HCT116 (cell line): ENCODE measurements around the gene ZBBX. TPM values are rescaled to one million over a fixed set of nuclear protein-coding genes. Genes with fewer than 3 reads are reported as not detected.

Experiments
- ATAC-seq: fragments of 200-7000 bp; cut with Tn5 transposase; 2 replicates; pipeline ENCODE4 v1.9.1; 2020; ENCODE audit warnings: mild to moderate bottlenecking, moderate library complexity
- BruUV-seq: library from RNA; stranded (reverse); fragments of 400-500 nt; replicated peaks from 2 replicates; lab custom pipeline; 2021; lab: Mats Ljungman, UMichigan
- CTCF ChIA-PET: fragments of 300-600 bp; sonication (Branson Sonifier 250); formaldehyde crosslinking; loops from one replicate; lab custom pipeline; 2021; ENCODE audit warnings: antibody characterized with exemption; lab: Charles Lee
- POLR2A ChIA-PET: fragments of 300-600, 350-600 bp; sonication (Branson Sonifier 250); formaldehyde crosslinking; loops from one replicate; lab custom pipeline; 2021; ENCODE audit warnings: antibody characterized with exemption; lab: Charles Lee
- RAD21 ChIA-PET, 2 experiments: fragments of 300-600 bp; sonication (Branson Sonifier 250); formaldehyde crosslinking; loops; one replicate each; lab custom pipeline; 2023; ENCODE audit warnings: low total read pairs in 2 of 2; ENCODE audit not compliant: uncharacterized antibody in 2 of 2, unreplicated experiment in 2 of 2, low non-redundant PET in 1 of 2; lab: Charles Lee
- DNase-seq: peaks from one replicate; pipeline ENCODE4 v3.0.0-alpha.2; 2010; ENCODE audit warnings: low read depth, low spot score
- H2AFZ ChIP-seq: fragments of 200-600 bp; shearing (Covaris generic), sonication (generic); 2 replicates; pipeline ENCODE4 v1.6.1; 2017; ENCODE audit warnings: low read depth, mixed run types, mixed read lengths, antibody characterized with exemption, low read length; ENCODE audit not compliant: poor library complexity, severe bottlenecking
- H3K27ac ChIP-seq: 2 replicates; pipeline ENCODE4 v1.5.1; 2012; ENCODE audit warnings: low read depth, low read length
- H3K27me3 ChIP-seq: fragments of 200-600 bp; sonication (generic); 2 replicates; pipeline ENCODE4 v1.6.1; 2016; ENCODE audit warnings: mixed run types, low read length, mixed read lengths; ENCODE audit not compliant: insufficient read depth
- H3K36me3 ChIP-seq, 2 experiments: fragments of 200-500 bp in 1 of 2; fragments of 200-600 bp in 1 of 2; sonication (Bioruptor generic) in 1 of 2; sonication (generic) in 1 of 2; 2 replicates each; pipeline versions ENCODE4 v1.5.1 to v1.6.1; 2014 to 2016; ENCODE audit warnings: low read length in 2 of 2, inconsistent platforms in 1 of 2, mixed read lengths in 1 of 2, mixed run types in 1 of 2; ENCODE audit not compliant: insufficient read depth in 2 of 2, control insufficient read depth in 1 of 2
- H3K4me1 ChIP-seq, 2 experiments: fragments of 200-600 bp in 1 of 2; sonication (generic) in 1 of 2; 2 replicates each; pipeline versions ENCODE4 v1.5.1 to v1.6.1; 2012 to 2017; ENCODE audit warnings: low read length in 2 of 2, inconsistent platforms in 1 of 2, mild to moderate bottlenecking in 1 of 2, mixed read lengths in 1 of 2, mixed run types in 1 of 2, moderate library complexity in 1 of 2; ENCODE audit not compliant: insufficient read depth in 2 of 2, control insufficient read depth in 1 of 2
- H3K4me2 ChIP-seq: fragments of 200-600 bp; sonication (generic); 2 replicates; pipeline ENCODE4 v1.6.1; 2017; ENCODE audit warnings: mixed run types, low read length, mixed read lengths
- H3K4me3 ChIP-seq, 2 experiments: fragments of 200-600 bp in 1 of 2; sonication (generic) in 1 of 2; replicated peaks in 1 of 2; 2 replicates each; pipeline ENCODE4 v1.5.1; 2011 to 2016; ENCODE audit warnings: low read length in 2 of 2, control low read depth in 1 of 2, low read depth in 1 of 2, mild to moderate bottlenecking in 1 of 2, mixed read lengths in 1 of 2, mixed run types in 1 of 2
- H3K79me2 ChIP-seq: fragments of 200-600 bp; sonication (generic); 2 replicates; pipeline ENCODE4 v1.6.1; 2017; ENCODE audit warnings: mild to moderate bottlenecking, mixed run types, low read length, moderate library complexity, mixed read lengths; ENCODE audit not compliant: insufficient read depth
- H3K9ac ChIP-seq: fragments of 200-600 bp; sonication (generic); 2 replicates; pipeline ENCODE4 v1.6.1; 2016; ENCODE audit warnings: low read length, mixed read lengths
- H3K9me2 ChIP-seq: fragments of 200-600 bp; sonication (generic), shearing (Covaris generic); 2 replicates; pipeline ENCODE4 v1.6.1; 2017; ENCODE audit warnings: mixed run types, mild to moderate bottlenecking, moderate library complexity; ENCODE audit not compliant: insufficient read depth
- H3K9me3 ChIP-seq, 2 experiments: fragments of 200-500 bp in 1 of 2; fragments of 200-600 bp in 1 of 2; sonication (Bioruptor generic) in 1 of 2; sonication (generic) in 1 of 2; 2 replicates each; pipeline ENCODE4 v1.6.1; 2014 to 2017; ENCODE audit warnings: low read length in 2 of 2, mixed read lengths in 2 of 2, inconsistent platforms in 1 of 2, low read depth in 1 of 2, mild to moderate bottlenecking in 1 of 2, mixed run types in 1 of 2, moderate library complexity in 1 of 2; ENCODE audit not compliant: control insufficient read depth in 1 of 2, insufficient read depth in 1 of 2
- H4K20me1 ChIP-seq: fragments of 200-600 bp; sonication (generic), shearing (Covaris generic); 2 replicates; pipeline ENCODE4 v1.6.1; 2017; ENCODE audit warnings: mixed run types, mild to moderate bottlenecking, moderate library complexity; ENCODE audit not compliant: insufficient read depth
- CBX3 ChIP-seq: IDR thresholded peaks from 2 replicates; pipeline ENCODE4 v1.6.1; 2012; ENCODE audit warnings: low read depth
- EGR1 ChIP-seq: IDR thresholded peaks from 2 replicates; pipeline ENCODE4 v1.6.1; 2012; ENCODE audit warnings: low read depth
- ELF1 ChIP-seq: IDR thresholded peaks from 2 replicates; pipeline ENCODE4 v1.6.1; 2012; ENCODE audit warnings: low read depth, borderline replicate concordance
- EZH2phosphoT487 ChIP-seq: fragments of 200-600 bp; IDR thresholded peaks from 2 replicates; pipeline ENCODE4 v1.6.1; 2018; ENCODE audit warnings: antibody characterized with exemption, borderline replicate concordance
- FOSL1 ChIP-seq: IDR thresholded peaks from 2 replicates; pipeline ENCODE4 v1.6.1; 2012; ENCODE audit warnings: low read depth
- RAD21 ChIP-seq: IDR thresholded peaks from 2 replicates; pipeline ENCODE4 v1.6.1; 2012; ENCODE audit warnings: low read depth, mild to moderate bottlenecking
- SIN3A ChIP-seq: IDR thresholded peaks from 2 replicates; pipeline ENCODE4 v1.6.1; 2012; ENCODE audit warnings: low read depth
- SP1 ChIP-seq: IDR thresholded peaks from 2 replicates; pipeline ENCODE4 v1.6.1; 2012; ENCODE audit warnings: low read depth
- SRF ChIP-seq: IDR thresholded peaks from 2 replicates; pipeline ENCODE4 v1.6.1; 2012; ENCODE audit warnings: low read depth
- ZNF274 ChIP-seq: fragments of 200-500 bp; sonication (Bioruptor generic); IDR thresholded peaks from 2 replicates; pipeline ENCODE4 v1.6.1; 2014; ENCODE audit warnings: mild to moderate bottlenecking, low read depth, low read length, inconsistent platforms
- intact Hi-C: fragments of 100-400 bp; cut with micrococcal nuclease; formaldehyde crosslinking; loops from 2 replicates; pipeline ENCODE4 v1.10.0; 2022
- total RNA-seq: library from RNA; stranded (reverse); gene quantifications from one replicate; pipeline ENCODE4 v1.2.1, GENCODE V29; 2021; ENCODE audit not compliant: unreplicated experiment
- TF ChIP-seq, protein P1 (sequence below): IDR thresholded peaks from 2 replicates; pipeline ENCODE4 v1.6.1; 2012
- TF ChIP-seq, protein P2 (sequence below): IDR thresholded peaks from 2 replicates; pipeline ENCODE4 v1.6.1; 2012
- TF ChIP-seq, protein P3 (sequence below), 3 experiments: fragments of 200-600 bp in 1 of 3; sonication (generic) in 1 of 3; IDR thresholded peaks in 2 of 3; conservative IDR thresholded peaks in 1 of 3; 2 replicates each; pipeline ENCODE4 v1.5.1; 2012 to 2017; ENCODE audit warnings: low read depth in 2 of 3, low read length in 2 of 3, antibody characterized with exemption in 1 of 3, borderline replicate concordance in 1 of 3, control low read depth in 1 of 3, mild to moderate bottlenecking in 1 of 3, mixed read lengths in 1 of 3, mixed run types in 1 of 3, moderate library complexity in 1 of 3; ENCODE audit not compliant: insufficient read depth in 1 of 3

The ZBBX gene
- total RNA-seq, 1 experiment from 2014 or later, result 0.81 TPM

DNA sequence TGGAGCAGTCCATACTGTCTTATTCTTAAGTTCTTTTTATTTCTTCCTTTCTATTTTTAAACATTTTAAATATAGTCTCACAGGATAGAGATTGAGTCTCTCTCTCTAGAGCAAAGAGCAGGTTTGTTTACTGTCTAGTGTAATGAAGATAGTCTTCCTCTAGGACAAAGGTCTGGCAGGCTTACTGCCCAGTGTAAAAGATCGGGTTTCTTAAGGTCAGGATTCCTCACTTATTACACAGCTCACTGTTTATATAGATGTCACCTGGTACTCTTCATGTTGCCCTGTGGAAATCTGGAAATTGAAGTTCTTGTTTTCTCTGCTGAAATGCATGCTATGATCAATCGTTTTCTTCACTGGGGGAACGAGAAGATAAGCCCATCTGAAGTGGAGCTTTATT lies 76.0 kb downstream of the ZBBX start:
- no peaks in the 10 kb centered on the region for H3K9me3 ChIP-seq
- CTCF ChIA-PET, result no interaction called here
- BruUV-seq, result no TSS peak
- H3K9ac ChIP-seq, result no peak overlapping the region
- H2AFZ ChIP-seq, result no peak overlapping the region
- no peak overlapping the region for H3K4me3 ChIP-seq
- peaks cover 3 to 18% of the 10 kb centered on the region in 2 experiments; a peak in 3 of 4 replicates for H3K4me1 ChIP-seq
- no peak overlapping the region for H3K27ac ChIP-seq
- H4K20me1 ChIP-seq, result no peaks in the 10 kb centered on the region
- no peaks in the 10 kb centered on the region for H3K36me3 ChIP-seq
- TF ChIP-seq ELF1 (no peak), FOSL1 (no peak), ZNF274 (no peak), SRF (no peak), CBX3 (no peak), EZH2phosphoT487 (no peak), SP1 (no peak), SIN3A (no peak), EGR1 (no peak), RAD21 (no peak)
- TF ChIP-seq, protein P1, sequence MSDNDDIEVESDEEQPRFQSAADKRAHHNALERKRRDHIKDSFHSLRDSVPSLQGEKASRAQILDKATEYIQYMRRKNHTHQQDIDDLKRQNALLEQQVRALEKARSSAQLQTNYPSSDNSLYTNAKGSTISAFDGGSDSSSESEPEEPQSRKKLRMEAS, result no peak
- TF ChIP-seq, protein P2, sequence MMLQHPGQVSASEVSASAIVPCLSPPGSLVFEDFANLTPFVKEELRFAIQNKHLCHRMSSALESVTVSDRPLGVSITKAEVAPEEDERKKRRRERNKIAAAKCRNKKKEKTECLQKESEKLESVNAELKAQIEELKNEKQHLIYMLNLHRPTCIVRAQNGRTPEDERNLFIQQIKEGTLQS, result no peak
- TF ChIP-seq, protein P3, sequence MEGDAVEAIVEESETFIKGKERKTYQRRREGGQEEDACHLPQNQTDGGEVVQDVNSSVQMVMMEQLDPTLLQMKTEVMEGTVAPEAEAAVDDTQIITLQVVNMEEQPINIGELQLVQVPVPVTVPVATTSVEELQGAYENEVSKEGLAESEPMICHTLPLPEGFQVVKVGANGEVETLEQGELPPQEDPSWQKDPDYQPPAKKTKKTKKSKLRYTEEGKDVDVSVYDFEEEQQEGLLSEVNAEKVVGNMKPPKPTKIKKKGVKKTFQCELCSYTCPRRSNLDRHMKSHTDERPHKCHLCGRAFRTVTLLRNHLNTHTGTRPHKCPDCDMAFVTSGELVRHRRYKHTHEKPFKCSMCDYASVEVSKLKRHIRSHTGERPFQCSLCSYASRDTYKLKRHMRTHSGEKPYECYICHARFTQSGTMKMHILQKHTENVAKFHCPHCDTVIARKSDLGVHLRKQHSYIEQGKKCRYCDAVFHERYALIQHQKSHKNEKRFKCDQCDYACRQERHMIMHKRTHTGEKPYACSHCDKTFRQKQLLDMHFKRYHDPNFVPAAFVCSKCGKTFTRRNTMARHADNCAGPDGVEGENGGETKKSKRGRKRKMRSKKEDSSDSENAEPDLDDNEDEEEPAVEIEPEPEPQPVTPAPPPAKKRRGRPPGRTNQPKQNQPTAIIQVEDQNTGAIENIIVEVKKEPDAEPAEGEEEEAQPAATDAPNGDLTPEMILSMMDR (IDR thresholded peaks at IDR 0.05 in 2 of 3, conservative IDR thresholded peaks at IDR 0.05 in 1 of 3; ENCODE audit: borderline replicate concordance in 1 of 3, insufficient read depth in 1 of 3, low read depth in 2 of 3, low read length in 2 of 3), result no peak
- RAD21 ChIA-PET, result no interaction called here
- no peaks in the 10 kb centered on the region for H3K79me2 ChIP-seq
- DNase-seq, result peak; percentile 7
- H3K9me2 ChIP-seq, result no peaks in the 10 kb centered on the region
- H3K4me2 ChIP-seq, result peak overlapping the region; percentile 31
- intact Hi-C loops, result no loop called here
- POLR2A ChIA-PET, result no interaction called here
- no peaks in the 10 kb centered on the region for H3K27me3 ChIP-seq
- peak; percentile 65; the same call in 1 of the 2 replicates for ATAC-seq
